ENCODE measurements around the gene KLHL12.

Gene KLHL12

DNA sequence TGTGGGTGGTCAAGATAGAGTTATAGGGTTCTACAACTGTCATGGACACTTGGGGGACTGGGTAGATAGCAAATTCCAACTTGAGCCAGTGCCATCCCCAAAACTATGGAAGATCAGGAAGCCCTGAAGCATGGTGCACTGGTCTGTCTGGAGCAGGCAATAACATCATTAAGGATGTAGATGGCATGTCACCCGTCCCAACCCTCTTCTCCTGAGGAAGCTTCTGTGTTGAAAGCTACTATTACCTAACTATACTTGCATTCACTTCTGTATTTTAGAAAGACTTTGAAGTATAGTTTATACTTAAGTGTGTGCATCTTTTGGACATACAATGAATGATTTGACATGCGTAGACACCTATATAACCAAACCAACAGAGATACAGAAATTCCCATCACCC is 71.0 kb downstream of the KLHL12 start:
- peaks cover 3% of the 10 kb centered on the region for H3K4me1 ChIP-seq (ENCODE audit: control insufficient read depth, insufficient read depth, low read depth, low read length)
- WGBS = 94% methylated on average over 1 of the region's 2 CpGs
- H2BK15ac ChIP-seq (ENCODE audit: low read depth, poor library complexity, severe bottlenecking) = no peak overlapping the region

DNA sequence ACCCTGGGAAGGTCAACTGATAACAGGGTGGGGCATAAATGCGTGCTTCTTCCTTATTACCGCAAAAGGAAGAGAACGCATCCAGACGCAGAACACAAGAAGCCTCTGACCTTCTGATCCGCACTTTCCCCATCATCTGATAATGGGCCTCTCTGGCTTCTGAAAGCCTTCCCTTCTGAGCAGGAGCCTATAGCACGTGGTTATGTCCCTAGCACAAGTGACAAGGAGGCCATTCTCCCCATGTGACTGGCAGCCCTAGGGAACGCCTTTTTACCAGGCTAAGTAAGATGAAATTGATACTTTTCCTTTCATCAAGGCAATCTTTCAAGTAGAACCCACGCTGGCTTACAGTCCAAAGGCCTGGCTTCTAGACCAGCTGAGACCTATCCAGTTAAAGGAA is 72.2 kb downstream of the KLHL12 start:
- Histone ChIP-seq H2BK120ac (ENCODE audit: low read depth, low read length) (no peak overlapping the region), H3K4me2 (ENCODE audit: low read length, poor library complexity, severe bottlenecking) (no peak overlapping the region), H3K4me3 (ENCODE audit: insufficient read depth in 1 of 2, low read depth in 1 of 2, low read length in 2 of 2) (no peak overlapping the region), H3K36me3 (ENCODE audit: control insufficient read depth in 1 of 2, insufficient read depth in 2 of 2, low read depth in 1 of 2, low read length in 2 of 2) (peaks cover 0 to 3% of the 10 kb centered on the region in 2 experiments), H4K8ac (ENCODE audit: low read length) (no peak overlapping the region), H3K9ac (ENCODE audit: low read length) (no peak overlapping the region), H3K79me1 (replicated peaks; ENCODE audit: low read length, poor library complexity, severe bottlenecking) (no peaks in the 10 kb centered on the region), H3K9me3 (ENCODE audit: control insufficient read depth, low read length) (no peaks in the 10 kb centered on the region), H3K27ac (ENCODE audit: low read length, poor library complexity, severe bottlenecking) (no peak overlapping the region), H3K4ac (ENCODE audit: low read depth in 1 of 2, low read length in 2 of 2) (no peak overlapping the region), H2BK5ac (ENCODE audit: low read depth, low read length, poor library complexity, severe bottlenecking) (no peak overlapping the region), H3K4me1 (ENCODE audit: control insufficient read depth, insufficient read depth, low read depth, low read length) (peaks cover 3% of the 10 kb centered on the region), H2BK12ac (ENCODE audit: low read length in 2 of 2) (no peak overlapping the region), H3K23ac (ENCODE audit: low read length in 2 of 2) (no peak overlapping the region), H3K27me3 (ENCODE audit: control insufficient read depth in 1 of 2, insufficient read depth in 1 of 2, low read length in 2 of 2) (peaks cover 0 to 2% of the 10 kb centered on the region in 2 experiments), H2BK15ac (ENCODE audit: low read depth, poor library complexity, severe bottlenecking) (no peak overlapping the region), H2AK5ac (ENCODE audit: low read length, severe bottlenecking) (no peak overlapping the region), H4K91ac (ENCODE audit: low read length) (no peak overlapping the region), H2AFZ (ENCODE audit: low read depth, low read length) (no peak overlapping the region), H3K14ac (ENCODE audit: low read length in 2 of 2) (no peak overlapping the region), H3K18ac (ENCODE audit: low read depth in 1 of 2, low read length in 2 of 2) (no peak overlapping the region)
- 89% methylated on average over 8 of the region's 8 CpGs for WGBS
- DNase-seq = no peak

More for the DNA sequence above, 71.0 kb downstream of the KLHL12 start:
- Histone ChIP-seq H2BK5ac (ENCODE audit: low read depth, low read length, poor library complexity, severe bottlenecking) (no peak overlapping the region), H4K8ac (ENCODE audit: low read length) (no peak overlapping the region), H2AK5ac (ENCODE audit: low read length, severe bottlenecking) (no peak overlapping the region), H3K23ac (ENCODE audit: low read length in 2 of 2) (no peak overlapping the region), H2AFZ (ENCODE audit: low read depth, low read length) (no peak overlapping the region), H2BK12ac (ENCODE audit: low read length in 2 of 2) (no peak overlapping the region), H4K91ac (ENCODE audit: low read length) (no peak overlapping the region), H3K27ac (ENCODE audit: low read length, poor library complexity, severe bottlenecking) (no peak overlapping the region), H3K36me3 (ENCODE audit: control insufficient read depth in 1 of 2, insufficient read depth in 2 of 2, low read depth in 1 of 2, low read length in 2 of 2) (peaks cover 0 to 3% of the 10 kb centered on the region in 2 experiments), H2BK120ac (ENCODE audit: low read depth, low read length) (no peak overlapping the region), H3K4me2 (ENCODE audit: low read length, poor library complexity, severe bottlenecking) (no peak overlapping the region), H3K4me3 (ENCODE audit: insufficient read depth in 1 of 2, low read depth in 1 of 2, low read length in 2 of 2) (no peak overlapping the region), H3K18ac (ENCODE audit: low read depth in 1 of 2, low read length in 2 of 2) (no peak overlapping the region), H3K4ac (ENCODE audit: low read depth in 1 of 2, low read length in 2 of 2) (no peak overlapping the region), H3K9me3 (ENCODE audit: control insufficient read depth, low read length) (no peaks in the 10 kb centered on the region), H3K27me3 (ENCODE audit: control insufficient read depth in 1 of 2, insufficient read depth in 1 of 2, low read length in 2 of 2) (peaks cover 0 to 2% of the 10 kb centered on the region in 2 experiments), H3K9ac (ENCODE audit: low read length) (no peak overlapping the region), H3K79me1 (replicated peaks; ENCODE audit: low read length, poor library complexity, severe bottlenecking) (no peaks in the 10 kb centered on the region), H3K14ac (ENCODE audit: low read length in 2 of 2) (no peak overlapping the region)
- DNase-seq = no peak

DNA sequence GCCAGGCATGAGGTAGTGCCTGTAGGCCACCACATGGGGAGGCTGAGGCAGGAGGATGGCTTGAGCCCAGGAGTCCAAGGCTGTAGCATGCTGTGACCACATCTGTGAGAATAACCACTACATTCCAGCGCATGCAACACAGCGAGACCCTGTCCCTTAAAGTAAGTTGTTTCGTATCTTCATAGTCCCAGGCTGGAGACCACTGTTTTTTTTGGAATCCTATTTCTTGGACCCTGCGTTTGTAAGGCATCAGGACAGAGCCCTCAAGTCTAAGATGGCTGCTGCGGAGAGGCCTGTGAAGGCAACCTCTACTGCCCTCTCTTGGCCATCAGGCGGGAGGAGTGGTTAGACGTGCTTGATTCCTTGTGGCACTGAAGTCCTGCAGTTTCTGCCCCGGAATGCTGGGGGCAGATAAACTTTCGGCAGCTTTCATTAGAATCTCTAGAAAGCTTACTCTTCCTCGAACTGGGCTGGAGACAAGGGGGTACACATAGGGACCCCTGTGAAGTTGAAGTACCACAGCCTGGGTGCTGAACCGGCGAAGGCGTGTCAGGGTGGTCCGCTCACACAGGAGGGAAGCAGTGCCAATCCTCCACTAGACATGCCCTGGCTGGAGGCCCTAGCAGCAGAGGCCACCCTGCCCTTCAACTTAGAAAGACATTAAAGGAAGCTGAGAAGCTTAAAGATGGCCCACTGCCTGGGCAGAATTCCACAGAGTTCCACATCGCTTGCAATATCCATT is 74.7 kb downstream of the KLHL12 start:
- Histone ChIP-seq H2BK15ac (ENCODE audit: low read depth, poor library complexity, severe bottlenecking) (no peak overlapping the region), H3K4ac (ENCODE audit: low read depth in 1 of 2, low read length in 2 of 2) (no peak overlapping the region), H3K14ac (ENCODE audit: low read length in 2 of 2) (no peak overlapping the region), H3K36me3 (ENCODE audit: control insufficient read depth in 1 of 2, insufficient read depth in 2 of 2, low read depth in 1 of 2, low read length in 2 of 2) (no peaks in the 10 kb centered on the region), H2BK120ac (ENCODE audit: low read depth, low read length) (no peak overlapping the region), H3K27ac (ENCODE audit: low read length, poor library complexity, severe bottlenecking) (no peak overlapping the region), H3K27me3 (ENCODE audit: control insufficient read depth in 1 of 2, insufficient read depth in 1 of 2, low read length in 2 of 2) (peaks cover 0 to 15% of the 10 kb centered on the region in 2 experiments), H3K79me1 (replicated peaks; ENCODE audit: low read length, poor library complexity, severe bottlenecking) (no peaks in the 10 kb centered on the region), H2AK5ac (ENCODE audit: low read length, severe bottlenecking) (no peak overlapping the region), H3K4me3 (ENCODE audit: insufficient read depth in 1 of 2, low read depth in 1 of 2, low read length in 2 of 2) (no peak overlapping the region), H3K9ac (ENCODE audit: low read length) (no peak overlapping the region), H4K8ac (ENCODE audit: low read length) (peak overlapping the region; percentile 12), H4K91ac (ENCODE audit: low read length) (no peak overlapping the region), H2AFZ (ENCODE audit: low read depth, low read length) (peak overlapping the region; percentile 58), H3K4me1 (ENCODE audit: control insufficient read depth, insufficient read depth, low read depth, low read length) (no peaks in the 10 kb centered on the region), H2BK12ac (ENCODE audit: low read length in 2 of 2) (no peak overlapping the region), H3K18ac (ENCODE audit: low read depth in 1 of 2, low read length in 2 of 2) (no peak overlapping the region), H2BK5ac (ENCODE audit: low read depth, low read length, poor library complexity, severe bottlenecking) (no peak overlapping the region), H3K4me2 (ENCODE audit: low read length, poor library complexity, severe bottlenecking) (no peak overlapping the region), H3K23ac (ENCODE audit: low read length in 2 of 2) (no peak overlapping the region), H3K9me3 (ENCODE audit: control insufficient read depth, low read length) (no peaks in the 10 kb centered on the region)
- 67% methylated on average over 15 of the region's 15 CpGs for WGBS
- peak; percentile 62 for DNase-seq

DNA sequence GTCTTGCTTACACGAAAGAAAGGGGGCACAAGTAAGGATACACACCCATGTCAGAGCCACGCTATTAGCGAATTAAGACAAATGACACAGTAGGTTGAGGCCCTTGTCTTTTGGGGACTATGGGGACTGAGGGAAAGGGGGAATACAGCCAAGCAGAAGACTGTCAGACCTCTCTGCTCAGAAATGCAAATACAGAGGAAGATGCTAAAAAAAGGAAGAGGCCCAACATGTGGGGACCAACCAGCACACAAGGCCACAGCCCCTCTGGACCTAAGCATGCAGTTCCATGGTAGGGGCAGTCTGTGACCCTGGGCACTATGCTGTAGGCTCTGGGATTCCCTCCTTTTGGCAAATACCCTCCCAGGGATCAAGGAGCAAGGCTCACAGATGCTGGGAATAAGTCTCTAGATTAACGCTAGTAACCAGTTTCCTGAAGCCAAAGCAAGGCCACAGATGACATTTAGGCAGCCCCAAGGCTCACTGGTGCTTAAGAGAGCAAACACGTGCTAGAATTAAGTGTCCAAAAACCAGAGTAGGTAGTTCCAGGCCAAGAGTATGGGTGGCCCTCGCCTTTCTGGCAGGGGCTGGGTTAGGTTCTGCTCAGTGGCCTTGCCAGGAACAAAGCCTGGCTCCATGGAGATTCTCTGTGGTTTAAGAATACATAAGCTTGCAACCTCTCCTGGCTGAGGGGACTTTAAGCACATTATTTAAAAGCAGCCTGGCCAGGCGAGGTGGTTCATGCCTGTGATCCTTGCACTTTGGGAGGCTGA is 76.3 kb downstream of the KLHL12 start:
- H3K9ac ChIP-seq (ENCODE audit: low read length) = no peak overlapping the region
- H3K4me2 ChIP-seq (ENCODE audit: low read length, poor library complexity, severe bottlenecking) = no peak overlapping the region
- no peak overlapping the region for H2BK120ac ChIP-seq (ENCODE audit: low read depth, low read length)
- H3K9me3 ChIP-seq (ENCODE audit: control insufficient read depth, low read length) = no peaks in the 10 kb centered on the region
- peaks cover 0 to 15% of the 10 kb centered on the region in 2 experiments for H3K27me3 ChIP-seq (ENCODE audit: control insufficient read depth in 1 of 2, insufficient read depth in 1 of 2, low read length in 2 of 2)
- no peak overlapping the region for H3K27ac ChIP-seq (ENCODE audit: low read length, poor library complexity, severe bottlenecking)
- no peak overlapping the region for H3K4me3 ChIP-seq (ENCODE audit: insufficient read depth in 1 of 2, low read depth in 1 of 2, low read length in 2 of 2)
- H3K4me1 ChIP-seq (ENCODE audit: control insufficient read depth, insufficient read depth, low read depth, low read length) = no peaks in the 10 kb centered on the region
- no peak overlapping the region for H3K14ac ChIP-seq (ENCODE audit: low read length in 2 of 2)
- H3K4ac ChIP-seq (ENCODE audit: low read depth in 1 of 2, low read length in 2 of 2) = no peak overlapping the region
- H2BK5ac ChIP-seq (ENCODE audit: low read depth, low read length, poor library complexity, severe bottlenecking) = no peak overlapping the region
- H2AFZ ChIP-seq (ENCODE audit: low read depth, low read length) = no peak overlapping the region
- H2BK15ac ChIP-seq (ENCODE audit: low read depth, poor library complexity, severe bottlenecking) = no peak overlapping the region
- H2AK5ac ChIP-seq (ENCODE audit: low read length, severe bottlenecking) = no peak overlapping the region
- H3K79me1 ChIP-seq (replicated peaks; ENCODE audit: low read length, poor library complexity, severe bottlenecking) = no peaks in the 10 kb centered on the region
- H4K91ac ChIP-seq (ENCODE audit: low read length) = no peak overlapping the region
- DNase-seq = no peak
- no peak overlapping the region for H4K8ac ChIP-seq (ENCODE audit: low read length)
- H3K36me3 ChIP-seq (ENCODE audit: control insufficient read depth in 1 of 2, insufficient read depth in 2 of 2, low read depth in 1 of 2, low read length in 2 of 2) = no peaks in the 10 kb centered on the region
- 93% methylated on average over 7 of the region's 7 CpGs for WGBS
- H2BK12ac ChIP-seq (ENCODE audit: low read length in 2 of 2) = no peak overlapping the region
- H3K23ac ChIP-seq (ENCODE audit: low read length in 2 of 2) = no peak overlapping the region
- no peak overlapping the region for H3K18ac ChIP-seq (ENCODE audit: low read depth in 1 of 2, low read length in 2 of 2)

All from mesenchymal stem cell (in vitro differentiated cells and primary cell).